ENCODE results near the gene GATA6. TPM values are rescaled to one million over a fixed set of nuclear protein-coding genes. Genes with fewer than 3 reads are reported as not detected.

The GATA6 gene
- total and polyA plus RNA-seq, 2 experiments from 2014 or later = 6.6 to 19.0 TPM

- in situ Hi-C loops (cut with MboI) = no loop called here
- Histone ChIP-seq H3K9ac (no peak overlapping the region), H4K20me1 (ENCODE audit: insufficient read depth) (no peaks in the 10 kb centered on the region), H3K9me2 (ENCODE audit: insufficient read depth) (no peaks in the 10 kb centered on the region), H3K36me3 (ENCODE audit: low read depth) (no peaks in the 10 kb centered on the region), H3K79me2 (ENCODE audit: insufficient read depth) (no peaks in the 10 kb centered on the region), H2AFZ (no peak overlapping the region), H3K4me1 (ENCODE audit: insufficient read depth) (peaks cover 30% of the 10 kb centered on the region), H3K4me3 (no peak overlapping the region), H3K9me3 (ENCODE audit: low read depth) (no peaks in the 10 kb centered on the region), H3K27me3 (replicated peaks; ENCODE audit: insufficient read depth) (no peaks in the 10 kb centered on the region), H3F3A (ENCODE audit: insufficient read depth) (peaks cover 23% of the 10 kb centered on the region), H3K4me2 (ENCODE audit: unreplicated experiment) (no peak overlapping the region), H3K27ac (no peak overlapping the region)
- WGBS, 2 experiments (ENCODE audit: low coverage in 1 of 2, low lambda C conversion rate in 2 of 2, missing lambda C conversion rate in 2 of 2) = 66 to 68% methylated on average over 2 of the region's 2 CpGs
- DNase-seq = no peak
- no peak for TF ChIP-seq EZH2phosphoT487 (IDR thresholded peaks at IDR 0.05; ENCODE audit: insufficient read depth, low read depth)
- no peak for TF ChIP-seq EZH2 (IDR thresholded peaks at IDR 0.05; ENCODE audit: insufficient read depth, poor library complexity, severe bottlenecking)
Measured at GRCh38 chr18:22211657-22212056, 42.3 kb downstream of the GATA6 start.

- H3K27ac ChIP-seq = no peak overlapping the region
- no peak overlapping the region for H2AFZ ChIP-seq
- no peak for TF ChIP-seq EZH2phosphoT487 (IDR thresholded peaks at IDR 0.05; ENCODE audit: insufficient read depth, low read depth)
- TF ChIP-seq EZH2 (IDR thresholded peaks at IDR 0.05; ENCODE audit: insufficient read depth, poor library complexity, severe bottlenecking) = no peak
- H3K4me2 ChIP-seq (ENCODE audit: unreplicated experiment) = no peak overlapping the region
- H3K4me1 ChIP-seq (ENCODE audit: insufficient read depth) = peaks cover 24% of the 10 kb centered on the region
- no peaks in the 10 kb centered on the region for H4K20me1 ChIP-seq (ENCODE audit: insufficient read depth)
- in situ Hi-C loops (cut with MboI) = no loop called here
- no peak overlapping the region for H3K4me3 ChIP-seq
- no peak overlapping the region for H3K9ac ChIP-seq
- no peak for DNase-seq
- no peaks in the 10 kb centered on the region for H3K9me3 ChIP-seq (ENCODE audit: low read depth)
- H3K9me2 ChIP-seq (ENCODE audit: insufficient read depth) = no peaks in the 10 kb centered on the region
- H3K27me3 ChIP-seq (replicated peaks; ENCODE audit: insufficient read depth) = no peaks in the 10 kb centered on the region
- no peaks in the 10 kb centered on the region for H3K36me3 ChIP-seq (ENCODE audit: low read depth)
- peaks cover 23% of the 10 kb centered on the region for H3F3A ChIP-seq (ENCODE audit: insufficient read depth)
- WGBS, 2 experiments (ENCODE audit: low coverage in 1 of 2, low lambda C conversion rate in 2 of 2, missing lambda C conversion rate in 2 of 2) = 89 to 96% methylated on average over 6 of the region's 6 CpGs
- no peaks in the 10 kb centered on the region for H3K79me2 ChIP-seq (ENCODE audit: insufficient read depth)
Measured at GRCh38 chr18:22213333-22213973, 44.1 kb downstream of the GATA6 start.

- H4K20me1 ChIP-seq (ENCODE audit: insufficient read depth) = no peaks in the 10 kb centered on the region
- WGBS, 2 experiments (ENCODE audit: low coverage in 1 of 2, low lambda C conversion rate in 2 of 2, missing lambda C conversion rate in 2 of 2) = 75% methylated on average over 13 of the region's 13 CpGs
- H3K9ac ChIP-seq = no peak overlapping the region
- H3K27me3 ChIP-seq (replicated peaks; ENCODE audit: insufficient read depth) = no peaks in the 10 kb centered on the region
- no peaks in the 10 kb centered on the region for H3K36me3 ChIP-seq (ENCODE audit: low read depth)
- no peaks in the 10 kb centered on the region for H3K79me2 ChIP-seq (ENCODE audit: insufficient read depth)
- no peak overlapping the region for H2AFZ ChIP-seq
- in situ Hi-C loops (cut with MboI) = no loop called here
- no peaks in the 10 kb centered on the region for H3K9me2 ChIP-seq (ENCODE audit: insufficient read depth)
- peaks cover 22% of the 10 kb centered on the region for H3K4me1 ChIP-seq (ENCODE audit: insufficient read depth)
- peaks cover 14% of the 10 kb centered on the region for H3F3A ChIP-seq (ENCODE audit: insufficient read depth)
- no peak overlapping the region for H3K4me3 ChIP-seq
- no peak overlapping the region for H3K27ac ChIP-seq
- no peaks in the 10 kb centered on the region for H3K9me3 ChIP-seq (ENCODE audit: low read depth)
- H3K4me2 ChIP-seq (ENCODE audit: unreplicated experiment) = no peak overlapping the region
- no peak for TF ChIP-seq EZH2 (IDR thresholded peaks at IDR 0.05; ENCODE audit: insufficient read depth, poor library complexity, severe bottlenecking)
- no peak for TF ChIP-seq EZH2phosphoT487 (IDR thresholded peaks at IDR 0.05; ENCODE audit: insufficient read depth, low read depth)
- peak; percentile 48 for DNase-seq
Measured at GRCh38 chr18:22214731-22215528, 45.5 kb downstream of the GATA6 start.

GRCh38 chr18:22218835-22219234 is 49.4 kb downstream of the GATA6 start:
- in situ Hi-C loops (cut with MboI) = no loop called here

More at GRCh38 chr18:22218835-22219234, 49.4 kb downstream of the GATA6 start:
- no peaks in the 10 kb centered on the region for H3K36me3 ChIP-seq (ENCODE audit: low read depth)
- no peak overlapping the region for H2AFZ ChIP-seq
- H3K27ac ChIP-seq = no peak overlapping the region
- peaks cover 15% of the 10 kb centered on the region for H3K4me1 ChIP-seq (ENCODE audit: insufficient read depth)
- H3K79me2 ChIP-seq (ENCODE audit: insufficient read depth) = no peaks in the 10 kb centered on the region
- no peaks in the 10 kb centered on the region for H3K27me3 ChIP-seq (replicated peaks; ENCODE audit: insufficient read depth)
- no peak overlapping the region for H3K4me3 ChIP-seq
- WGBS, 2 experiments (ENCODE audit: low coverage in 1 of 2, low lambda C conversion rate in 2 of 2, missing lambda C conversion rate in 2 of 2) = 79 to 83% methylated on average over 4 to 5 of the region's 5 CpGs
- no peak overlapping the region for H3K4me2 ChIP-seq (ENCODE audit: unreplicated experiment)
- no peaks in the 10 kb centered on the region for H4K20me1 ChIP-seq (ENCODE audit: insufficient read depth)
- H3K9ac ChIP-seq = no peak overlapping the region
- H3F3A ChIP-seq (ENCODE audit: insufficient read depth) = 0 out of 2 replicates have a peak, but pooled peaks cover 4% of the 10 kb centered on the region
- TF ChIP-seq EZH2 (IDR thresholded peaks at IDR 0.05; ENCODE audit: insufficient read depth, poor library complexity, severe bottlenecking) (no peak), EZH2phosphoT487 (IDR thresholded peaks at IDR 0.05; ENCODE audit: insufficient read depth, low read depth) (no peak)
- H3K9me3 ChIP-seq (ENCODE audit: low read depth) = no peaks in the 10 kb centered on the region
- H3K9me2 ChIP-seq (ENCODE audit: insufficient read depth) = no peaks in the 10 kb centered on the region
- DNase-seq = no peak

All from GM23248 (cell line).